Measurements from ENCODE around the gene PTPN22.

DNA sequence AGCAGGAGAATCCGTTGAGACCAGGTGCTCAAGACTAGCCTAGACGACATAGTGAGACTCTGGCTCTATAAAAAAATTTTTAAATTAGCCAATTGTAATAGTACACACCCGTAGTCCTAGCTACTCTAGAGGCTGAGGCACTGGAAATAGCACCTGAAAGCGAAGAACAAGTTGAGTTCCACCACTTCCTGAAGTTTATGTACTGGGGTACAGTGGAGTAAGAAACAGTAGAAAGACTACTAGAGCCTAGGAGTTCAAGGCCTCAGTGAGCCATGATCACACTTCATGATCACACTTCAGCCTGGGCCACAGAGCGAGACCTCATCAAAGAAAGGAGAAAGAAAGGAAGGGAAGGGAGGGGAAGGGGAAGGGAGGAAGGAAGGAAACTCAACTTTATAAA, 79.0 kb downstream of the PTPN22 start:
- TF ChIP-seq POLR2A (IDR thresholded peaks at IDR 0.05): no peak
- TF ChIP-seq, protein P1, sequence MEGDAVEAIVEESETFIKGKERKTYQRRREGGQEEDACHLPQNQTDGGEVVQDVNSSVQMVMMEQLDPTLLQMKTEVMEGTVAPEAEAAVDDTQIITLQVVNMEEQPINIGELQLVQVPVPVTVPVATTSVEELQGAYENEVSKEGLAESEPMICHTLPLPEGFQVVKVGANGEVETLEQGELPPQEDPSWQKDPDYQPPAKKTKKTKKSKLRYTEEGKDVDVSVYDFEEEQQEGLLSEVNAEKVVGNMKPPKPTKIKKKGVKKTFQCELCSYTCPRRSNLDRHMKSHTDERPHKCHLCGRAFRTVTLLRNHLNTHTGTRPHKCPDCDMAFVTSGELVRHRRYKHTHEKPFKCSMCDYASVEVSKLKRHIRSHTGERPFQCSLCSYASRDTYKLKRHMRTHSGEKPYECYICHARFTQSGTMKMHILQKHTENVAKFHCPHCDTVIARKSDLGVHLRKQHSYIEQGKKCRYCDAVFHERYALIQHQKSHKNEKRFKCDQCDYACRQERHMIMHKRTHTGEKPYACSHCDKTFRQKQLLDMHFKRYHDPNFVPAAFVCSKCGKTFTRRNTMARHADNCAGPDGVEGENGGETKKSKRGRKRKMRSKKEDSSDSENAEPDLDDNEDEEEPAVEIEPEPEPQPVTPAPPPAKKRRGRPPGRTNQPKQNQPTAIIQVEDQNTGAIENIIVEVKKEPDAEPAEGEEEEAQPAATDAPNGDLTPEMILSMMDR (IDR thresholded peaks at IDR 0.05): no peak
